ENCODE data around the gene GZMM. TPM values are rescaled to one million over a fixed set of nuclear protein-coding genes. Genes with fewer than 3 reads are reported as not detected.

Gene GZMM
- total and polyA plus RNA-seq, 5 donors from 2014 or later = 38.3 to 124 (median 83.8) TPM

DNA sequence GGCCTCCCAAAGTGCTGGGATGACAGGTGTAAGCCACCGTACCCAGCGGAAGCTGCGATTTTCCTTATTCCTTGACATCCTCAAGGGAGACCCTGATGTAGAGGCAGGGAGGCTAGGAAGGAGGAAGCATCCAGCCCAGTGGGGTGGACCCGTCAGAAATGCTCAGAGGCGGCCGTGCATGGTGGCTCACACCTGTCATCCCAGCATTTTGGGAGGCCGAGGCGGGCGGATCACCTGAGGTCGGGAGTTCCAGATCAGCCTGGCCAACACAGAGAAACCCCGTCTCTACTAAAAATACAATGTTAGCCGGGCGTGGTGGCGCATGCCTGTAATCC lies 11.6 kb downstream of the GZMM start:
- Histone ChIP-seq H3K4me1 (ENCODE audit: control insufficient read depth, insufficient read depth, low read length, poor library complexity, severe bottlenecking) (no peaks in the 10 kb centered on the region), H3K9me3 (ENCODE audit: control insufficient read depth in 2 of 2, low read length in 2 of 2) (no peaks in the 10 kb centered on the region), H3K27me3 (ENCODE audit: control insufficient read depth, insufficient read depth, low read length) (no peaks in the 10 kb centered on the region), H3K36me3 (ENCODE audit: control insufficient read depth, insufficient read depth, low read length) (no peaks in the 10 kb centered on the region), H3K27ac (ENCODE audit: insufficient read depth, low read length, poor library complexity, severe bottlenecking) (no peak overlapping the region), H3K4me3 (ENCODE audit: low read depth, low read length) (no peak overlapping the region)
- Mint-ChIP-seq H3K4me3 (no peak overlapping the region), H3K27me3 (no peaks in the 10 kb centered on the region), H3K9me3 (no peaks in the 10 kb centered on the region), H3K4me1 (no peaks in the 10 kb centered on the region), H3K27ac (no peak overlapping the region), H3K36me3 (no peaks in the 10 kb centered on the region)
- DNase-seq = no peak
- ATAC-seq (ENCODE audit: low read depth in 2 of 2) = no peak

- H3K9me3 ChIP-seq (ENCODE audit: control insufficient read depth in 2 of 2, low read length in 2 of 2) = no peaks in the 10 kb centered on the region
- H3K36me3 Mint-ChIP-seq = no peaks in the 10 kb centered on the region
- no peak overlapping the region for H3K27ac Mint-ChIP-seq
- no peaks in the 10 kb centered on the region for H3K36me3 ChIP-seq (ENCODE audit: control insufficient read depth, insufficient read depth, low read length)
- H3K4me3 Mint-ChIP-seq = no peak overlapping the region
- no peak overlapping the region for H3K4me3 ChIP-seq (ENCODE audit: low read depth, low read length)
- ATAC-seq (ENCODE audit: low read depth in 2 of 2) (no peak), DNase-seq (no peak)
- no peaks in the 10 kb centered on the region for H3K27me3 ChIP-seq (ENCODE audit: control insufficient read depth, insufficient read depth, low read length)
- H3K4me1 ChIP-seq (ENCODE audit: control insufficient read depth, insufficient read depth, low read length, poor library complexity, severe bottlenecking) = no peaks in the 10 kb centered on the region
- H3K27me3 Mint-ChIP-seq = no peaks in the 10 kb centered on the region
- no peak overlapping the region for H3K27ac ChIP-seq (ENCODE audit: insufficient read depth, low read length, poor library complexity, severe bottlenecking)
- no peaks in the 10 kb centered on the region for H3K4me1 Mint-ChIP-seq
- no peaks in the 10 kb centered on the region for H3K9me3 Mint-ChIP-seq
These were observed 12.9 kb downstream of the GZMM start for GRCh38 chr19:556611-557382.

DNA sequence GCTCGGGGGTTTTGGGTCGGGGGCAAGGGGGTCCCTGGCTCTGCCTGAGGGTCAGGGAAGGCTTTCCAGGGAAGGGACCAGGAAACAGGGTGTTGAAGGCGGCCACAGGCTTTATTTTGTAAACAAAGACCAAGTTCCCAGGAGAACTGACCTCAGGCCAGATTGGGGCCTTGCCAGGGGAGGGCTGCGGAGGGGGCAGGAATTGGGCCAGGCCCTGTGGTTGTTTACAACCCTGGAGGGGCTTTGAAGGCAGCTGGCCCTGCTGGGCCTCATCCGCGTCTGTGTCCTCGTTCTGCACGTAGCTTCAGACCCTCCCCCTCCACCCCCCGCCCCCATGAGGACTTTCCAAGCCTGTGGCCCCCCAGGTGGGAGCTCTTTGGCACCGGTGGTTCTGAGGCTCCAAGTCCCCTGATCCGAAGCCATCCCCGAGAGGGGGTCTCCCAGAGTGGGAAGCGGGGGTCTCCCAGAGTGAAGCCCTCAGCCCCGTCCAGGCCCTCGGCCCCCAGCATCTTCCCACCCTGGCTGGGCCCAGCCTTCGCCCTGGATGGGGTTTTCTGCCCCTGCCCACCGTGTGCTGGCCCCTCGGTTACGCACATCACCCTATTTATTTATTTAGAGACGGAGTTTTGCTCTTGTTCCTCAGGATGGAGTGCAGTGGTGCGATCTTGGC lies 15.1 kb downstream of the GZMM start:
- no peaks in the 10 kb centered on the region for H3K27me3 Mint-ChIP-seq
- H3K9me3 Mint-ChIP-seq = no peaks in the 10 kb centered on the region
- no peak overlapping the region for H3K4me3 Mint-ChIP-seq
- Histone ChIP-seq H3K36me3 (ENCODE audit: control insufficient read depth, insufficient read depth, low read length) (no peaks in the 10 kb centered on the region), H3K4me3 (ENCODE audit: low read depth, low read length) (no peak overlapping the region), H3K9me3 (ENCODE audit: control insufficient read depth in 2 of 2, low read length in 2 of 2) (no peaks in the 10 kb centered on the region), H3K4me1 (ENCODE audit: control insufficient read depth, insufficient read depth, low read length, poor library complexity, severe bottlenecking) (no peaks in the 10 kb centered on the region), H3K27ac (ENCODE audit: insufficient read depth, low read length, poor library complexity, severe bottlenecking) (no peak overlapping the region), H3K27me3 (ENCODE audit: control insufficient read depth, insufficient read depth, low read length) (no peaks in the 10 kb centered on the region)
- DNase-seq = no peak
- no peak overlapping the region for H3K27ac Mint-ChIP-seq
- ATAC-seq (ENCODE audit: low read depth in 2 of 2) = no peak
- no peaks in the 10 kb centered on the region for H3K4me1 Mint-ChIP-seq
- H3K36me3 Mint-ChIP-seq = no peaks in the 10 kb centered on the region

GRCh38 chr19:560121-560520 lies 16.3 kb downstream of the GZMM start:
- ATAC-seq (ENCODE audit: low read depth in 2 of 2) (no peak), DNase-seq (no peak)
- no peak overlapping the region for H3K4me3 ChIP-seq (ENCODE audit: low read depth, low read length)
- H3K4me3 Mint-ChIP-seq = peak overlapping the region in 1 of 4 donors; percentile 15
- no peaks in the 10 kb centered on the region for H3K9me3 ChIP-seq (ENCODE audit: control insufficient read depth in 2 of 2, low read length in 2 of 2)
- H3K9me3 Mint-ChIP-seq = no peaks in the 10 kb centered on the region
- H3K27me3 ChIP-seq (ENCODE audit: control insufficient read depth, insufficient read depth, low read length) = no peaks in the 10 kb centered on the region
- H3K27ac ChIP-seq (ENCODE audit: insufficient read depth, low read length, poor library complexity, severe bottlenecking) = no peak overlapping the region
- H3K27me3 Mint-ChIP-seq = no peaks in the 10 kb centered on the region
- H3K36me3 Mint-ChIP-seq = no peaks in the 10 kb centered on the region
- no peaks in the 10 kb centered on the region for H3K4me1 Mint-ChIP-seq
- no peak overlapping the region for H3K27ac Mint-ChIP-seq
- H3K36me3 ChIP-seq (ENCODE audit: control insufficient read depth, insufficient read depth, low read length) = no peaks in the 10 kb centered on the region
- no peaks in the 10 kb centered on the region for H3K4me1 ChIP-seq (ENCODE audit: control insufficient read depth, insufficient read depth, low read length, poor library complexity, severe bottlenecking)

GRCh38 chr19:566403-566802 lies 22.6 kb downstream of the GZMM start:
- no peaks in the 10 kb centered on the region for H3K36me3 Mint-ChIP-seq
- H3K9me3 Mint-ChIP-seq = peaks cover 0 to 4% (median 0%) of the 10 kb centered on the region in 7 donors
- H3K27me3 ChIP-seq (ENCODE audit: control insufficient read depth, insufficient read depth, low read length) = no peaks in the 10 kb centered on the region
- no peak for ATAC-seq (ENCODE audit: low read depth in 2 of 2)
- H3K4me1 ChIP-seq (ENCODE audit: control insufficient read depth, insufficient read depth, low read length, poor library complexity, severe bottlenecking) = peaks cover 3% of the 10 kb centered on the region
- H3K27ac Mint-ChIP-seq = no peak overlapping the region
- H3K9me3 ChIP-seq (ENCODE audit: control insufficient read depth in 2 of 2, low read length in 2 of 2) = no peaks in the 10 kb centered on the region
- peaks cover 0 to 12% (median 8%) of the 10 kb centered on the region in 4 donors for H3K4me1 Mint-ChIP-seq
- H3K4me3 Mint-ChIP-seq = peak overlapping the region in 2 of 4 donors; percentile 38 to 46
- H3K27ac ChIP-seq (ENCODE audit: insufficient read depth, low read length, poor library complexity, severe bottlenecking) = no peak overlapping the region
- H3K4me3 ChIP-seq (ENCODE audit: low read depth, low read length) = no peak overlapping the region
- H3K27me3 Mint-ChIP-seq = peaks cover 9% of the 10 kb centered on the region
- no peak for DNase-seq
- H3K36me3 ChIP-seq (ENCODE audit: control insufficient read depth, insufficient read depth, low read length) = no peaks in the 10 kb centered on the region

DNA sequence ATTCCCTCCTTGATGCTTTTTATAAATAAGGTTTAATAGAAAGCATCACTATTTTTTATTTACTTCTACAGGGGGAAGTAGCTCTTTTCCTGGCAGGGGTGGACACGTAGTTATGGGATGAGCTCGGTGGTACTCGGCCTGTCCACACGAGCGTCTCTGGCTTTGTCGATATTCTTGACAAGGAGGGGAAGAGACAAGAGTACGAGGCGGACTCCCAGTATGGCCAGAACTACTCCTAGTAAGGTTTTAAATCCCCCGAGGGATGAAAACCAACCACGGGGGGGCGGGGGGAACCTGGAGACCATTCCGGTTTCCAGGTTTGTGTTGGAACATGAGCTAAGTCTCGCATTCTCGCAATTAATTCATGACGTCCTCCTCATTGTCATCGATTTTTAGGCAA lies 23.0 kb downstream of the GZMM start:
- Mint-ChIP-seq H3K4me3 (peak overlapping the region in 1 of 4 donors; percentile 46), H3K9me3 (peaks cover 0 to 4% (median 0%) of the 10 kb centered on the region in 7 donors), H3K27ac (no peak overlapping the region), H3K4me1 (peaks cover 0 to 12% (median 9%) of the 10 kb centered on the region in 4 donors), H3K36me3 (no peaks in the 10 kb centered on the region), H3K27me3 (peaks cover 9% of the 10 kb centered on the region)
- no peak for ATAC-seq (ENCODE audit: low read depth in 2 of 2)
- DNase-seq = no peak
- H3K27ac ChIP-seq (ENCODE audit: insufficient read depth, low read length, poor library complexity, severe bottlenecking) = no peak overlapping the region
- no peaks in the 10 kb centered on the region for H3K27me3 ChIP-seq (ENCODE audit: control insufficient read depth, insufficient read depth, low read length)
- no peaks in the 10 kb centered on the region for H3K36me3 ChIP-seq (ENCODE audit: control insufficient read depth, insufficient read depth, low read length)
- no peaks in the 10 kb centered on the region for H3K9me3 ChIP-seq (ENCODE audit: control insufficient read depth in 2 of 2, low read length in 2 of 2)
- no peak overlapping the region for H3K4me3 ChIP-seq (ENCODE audit: low read depth, low read length)
- peaks cover 7% of the 10 kb centered on the region for H3K4me1 ChIP-seq (ENCODE audit: control insufficient read depth, insufficient read depth, low read length, poor library complexity, severe bottlenecking)

DNA sequence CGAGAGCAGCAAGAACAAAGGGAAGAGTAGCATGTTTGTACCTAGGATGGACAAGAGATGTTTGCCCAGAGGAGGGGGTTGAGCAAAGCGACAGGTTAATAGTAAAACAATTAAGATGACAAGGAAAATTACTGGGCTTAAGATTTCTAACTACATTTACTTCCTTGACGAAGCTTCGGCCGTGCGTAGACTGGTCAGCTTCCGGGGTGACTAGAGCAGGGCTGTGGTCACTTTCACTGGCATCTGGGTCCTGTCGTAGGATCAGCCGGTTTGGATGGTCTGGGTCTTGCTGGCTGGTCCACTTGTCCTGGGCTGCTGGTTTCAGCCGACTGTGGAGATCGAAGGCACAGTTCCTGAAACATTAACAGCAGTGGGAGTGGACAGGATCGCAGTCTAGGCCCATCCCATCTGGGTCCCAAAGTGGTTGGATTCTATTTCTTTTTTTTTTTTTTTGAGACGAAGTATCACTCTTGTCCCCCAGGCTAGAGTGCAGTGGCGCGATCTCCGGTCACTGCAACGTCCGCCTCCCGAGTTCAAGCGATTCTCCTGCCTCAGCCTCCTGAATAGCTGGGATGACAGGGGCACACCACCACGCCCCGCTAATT lies 23.5 kb downstream of the GZMM start:
- DNase-seq (no peak), ATAC-seq (ENCODE audit: low read depth in 2 of 2) (no peak)
- no peak overlapping the region for H3K27ac ChIP-seq (ENCODE audit: insufficient read depth, low read length, poor library complexity, severe bottlenecking)
- H3K27me3 Mint-ChIP-seq = peaks cover 9% of the 10 kb centered on the region
- H3K4me3 Mint-ChIP-seq = peak overlapping the region in 1 of 4 donors; percentile 46
- peaks cover 0 to 4% (median 0%) of the 10 kb centered on the region in 7 donors for H3K9me3 Mint-ChIP-seq
- peaks cover 0 to 14% (median 9%) of the 10 kb centered on the region in 4 donors for H3K4me1 Mint-ChIP-seq
- H3K27me3 ChIP-seq (ENCODE audit: control insufficient read depth, insufficient read depth, low read length) = no peaks in the 10 kb centered on the region
- no peaks in the 10 kb centered on the region for H3K9me3 ChIP-seq (ENCODE audit: control insufficient read depth in 2 of 2, low read length in 2 of 2)
- H3K36me3 ChIP-seq (ENCODE audit: control insufficient read depth, insufficient read depth, low read length) = no peaks in the 10 kb centered on the region
- H3K36me3 Mint-ChIP-seq = no peaks in the 10 kb centered on the region
- no peak overlapping the region for H3K27ac Mint-ChIP-seq
- H3K4me1 ChIP-seq (ENCODE audit: control insufficient read depth, insufficient read depth, low read length, poor library complexity, severe bottlenecking) = peaks cover 9% of the 10 kb centered on the region
- no peak overlapping the region for H3K4me3 ChIP-seq (ENCODE audit: low read depth, low read length)

All from CD4-positive, CD25-positive, alpha-beta regulatory T cell (primary cell).